HG02678 (cell line): ENCODE data around the gene SH3RF3.

ENCODE experiments used
- ATAC-seq: cut with Tn5 transposase; IDR thresholded peaks from one replicate; pipeline ENCODE4 v1.9.1; 2021; ENCODE audit warnings: mild to moderate bottlenecking, moderate library complexity; ENCODE audit not compliant: unreplicated experiment

SH3RF3 gene

DNA sequence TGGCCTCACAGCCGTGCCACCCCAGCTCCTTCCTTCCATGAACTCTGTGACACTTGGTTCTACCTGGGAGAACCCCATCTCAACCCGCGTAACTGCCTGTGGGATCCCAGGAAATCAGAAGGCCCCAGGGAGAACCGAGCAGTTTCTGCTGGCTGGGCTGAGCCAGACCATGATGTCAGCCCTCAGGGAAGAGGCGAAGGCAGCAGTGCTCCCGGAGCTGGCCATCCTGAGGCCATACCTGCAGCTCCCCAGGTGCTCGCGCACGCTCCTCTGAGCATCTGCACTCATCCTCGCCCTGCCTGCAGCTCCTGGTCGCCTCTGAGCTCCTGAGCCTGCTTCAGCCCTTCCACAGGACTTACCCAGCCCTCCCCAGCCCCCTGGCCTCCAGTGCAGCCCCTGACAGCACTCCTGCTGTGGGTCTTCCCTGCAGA lies 298.7 kb downstream of the SH3RF3 start:
- no peak for ATAC-seq

DNA sequence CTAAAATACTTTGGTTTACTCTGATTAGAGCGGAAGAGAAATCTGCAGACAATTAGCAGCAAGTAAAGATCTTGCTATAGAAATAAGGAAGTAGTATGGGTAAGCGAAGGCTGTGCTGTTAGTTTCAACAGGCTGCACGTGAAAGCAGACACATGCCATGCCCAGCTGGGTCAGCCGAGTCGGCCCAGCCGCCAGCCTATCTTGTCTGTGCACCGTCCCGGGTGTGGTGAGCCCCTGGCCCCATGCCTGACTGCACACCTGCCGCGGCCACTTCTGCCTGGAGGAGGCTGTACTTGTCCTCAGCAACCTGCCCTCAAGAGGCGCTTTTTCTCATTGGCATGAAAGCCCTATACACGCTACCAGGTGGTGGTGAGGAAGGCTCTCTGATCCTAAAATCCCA lies 299.3 kb downstream of the SH3RF3 start:
- ATAC-seq = no peak

DNA sequence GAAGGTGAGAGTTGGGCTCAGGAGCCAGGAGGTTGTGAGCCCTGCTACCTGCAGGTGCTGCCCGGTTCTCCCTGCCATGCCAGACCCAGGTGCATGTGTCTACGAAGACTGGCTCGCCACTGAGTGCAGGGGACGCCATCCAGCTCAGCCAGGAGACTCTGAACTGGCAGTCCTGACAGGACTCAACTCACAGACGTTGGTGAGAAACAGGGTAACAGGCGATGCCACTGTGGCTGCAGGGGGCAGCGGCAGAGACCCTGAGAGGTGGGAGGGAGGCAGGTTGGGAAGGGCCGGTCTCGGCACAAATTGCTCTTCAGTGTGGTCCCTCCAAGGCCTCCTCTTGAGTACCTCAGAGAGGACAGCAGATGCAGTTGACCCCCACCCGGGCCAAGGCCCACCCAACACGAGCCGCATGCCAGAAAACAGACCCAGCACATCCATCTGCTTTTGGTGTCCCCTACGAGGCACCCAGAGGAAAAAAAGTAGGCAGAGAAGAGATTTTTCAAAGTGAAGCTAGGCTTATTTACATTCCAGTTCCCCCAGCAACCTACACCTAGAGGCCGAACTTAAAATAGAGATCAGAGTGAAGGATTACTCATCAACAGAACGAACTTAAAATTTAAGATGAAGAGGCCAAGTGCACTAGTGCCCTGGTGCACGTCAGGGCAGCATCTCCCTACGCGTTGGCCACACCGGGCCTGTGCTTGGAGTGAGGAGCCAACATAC lies 300.0 kb downstream of the SH3RF3 start:
- no peak for ATAC-seq

DNA sequence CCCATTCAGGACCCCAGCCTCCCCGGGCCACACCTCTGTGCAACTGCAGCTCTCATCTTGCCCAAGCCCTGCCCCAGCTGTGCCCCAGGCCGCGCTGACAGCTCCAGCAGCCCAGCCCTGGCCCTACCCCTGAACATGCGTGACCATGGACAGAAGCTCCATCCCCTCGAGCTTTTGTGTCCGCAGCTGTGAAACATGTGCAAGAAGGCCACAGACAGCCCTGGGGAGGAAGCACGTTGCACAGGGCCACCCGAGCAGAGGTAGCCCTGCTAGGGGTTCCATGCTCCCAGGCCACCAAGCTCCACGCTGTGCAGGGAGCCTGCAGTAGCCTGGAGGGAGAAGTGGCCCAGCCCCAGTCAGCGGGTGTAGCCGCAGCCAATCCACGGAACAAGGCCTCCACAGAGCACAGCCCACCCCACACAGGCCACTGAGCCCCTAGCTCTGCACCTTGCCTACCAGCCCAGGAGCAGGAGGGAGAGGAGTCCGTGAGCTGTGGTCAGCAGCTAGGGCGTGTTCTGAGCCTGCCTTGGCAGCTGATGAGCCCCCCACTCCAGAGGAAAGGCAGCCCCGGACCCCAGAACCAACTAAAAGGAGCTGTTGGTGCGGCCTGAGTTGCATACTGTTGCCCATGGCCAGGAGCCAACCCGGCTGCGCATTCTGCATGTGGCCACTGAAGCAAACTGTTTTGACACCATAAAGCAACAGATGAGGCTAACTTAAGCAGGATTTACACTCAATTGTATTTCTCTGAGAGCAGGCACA lies 300.7 kb downstream of the SH3RF3 start:
- ATAC-seq = no peak

DNA sequence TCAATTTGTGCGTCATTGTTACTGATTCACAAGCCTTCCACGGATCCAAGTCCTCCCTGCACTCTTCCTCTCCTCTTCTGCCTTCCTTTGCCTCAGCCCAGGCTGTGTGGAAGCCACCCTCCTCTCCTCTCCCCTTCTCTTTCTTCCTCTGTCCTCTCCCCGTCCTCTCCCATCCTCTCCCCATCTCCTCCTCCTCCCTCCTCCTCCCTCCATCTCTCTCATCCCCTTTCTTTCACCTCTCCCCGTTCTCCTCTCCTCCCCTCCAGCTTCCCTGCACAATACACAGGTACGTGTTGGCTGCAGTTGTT lies 301.3 kb downstream of the SH3RF3 start:
- no peak for ATAC-seq

DNA sequence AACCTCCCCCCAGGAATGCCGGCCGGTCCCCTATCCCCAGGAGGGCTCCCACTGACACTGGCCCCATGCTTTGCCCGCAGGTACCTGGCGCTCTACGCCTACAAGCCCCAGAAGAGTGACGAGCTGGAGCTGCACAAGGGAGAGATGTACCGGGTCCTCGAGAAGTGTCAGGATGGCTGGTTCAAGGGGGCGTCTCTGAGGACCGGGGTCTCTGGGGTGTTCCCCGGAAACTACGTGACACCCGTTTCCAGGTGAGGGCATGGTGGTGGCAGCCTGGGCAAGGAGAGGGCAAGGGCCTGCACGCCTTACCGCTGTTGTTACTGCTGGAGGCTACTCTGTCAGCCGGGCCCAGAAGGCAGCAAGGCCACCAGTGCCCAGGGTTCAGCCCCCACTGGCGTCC lies 303.4 kb downstream of the SH3RF3 start:
- ATAC-seq = no peak

DNA sequence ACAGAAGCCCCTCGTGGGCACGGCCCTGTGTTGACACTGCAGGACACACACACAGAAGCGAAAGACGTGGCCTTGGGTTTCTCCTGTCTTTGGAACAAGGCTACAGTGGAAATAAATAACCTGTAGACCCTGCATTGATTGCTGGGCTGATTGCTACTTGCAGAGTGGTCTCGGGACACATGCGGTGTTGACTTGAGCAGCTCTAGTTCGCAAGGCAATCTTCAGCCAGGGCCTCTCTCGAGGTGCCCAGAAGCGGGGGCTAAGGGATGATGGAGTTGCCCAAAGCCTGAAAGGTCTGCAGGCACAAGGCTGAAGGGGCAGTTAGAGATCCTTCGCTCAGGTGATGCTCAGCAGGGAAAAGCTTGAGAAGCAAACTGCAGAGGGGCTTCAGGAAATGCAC lies 304.5 kb downstream of the SH3RF3 start:
- ATAC-seq = no peak

DNA sequence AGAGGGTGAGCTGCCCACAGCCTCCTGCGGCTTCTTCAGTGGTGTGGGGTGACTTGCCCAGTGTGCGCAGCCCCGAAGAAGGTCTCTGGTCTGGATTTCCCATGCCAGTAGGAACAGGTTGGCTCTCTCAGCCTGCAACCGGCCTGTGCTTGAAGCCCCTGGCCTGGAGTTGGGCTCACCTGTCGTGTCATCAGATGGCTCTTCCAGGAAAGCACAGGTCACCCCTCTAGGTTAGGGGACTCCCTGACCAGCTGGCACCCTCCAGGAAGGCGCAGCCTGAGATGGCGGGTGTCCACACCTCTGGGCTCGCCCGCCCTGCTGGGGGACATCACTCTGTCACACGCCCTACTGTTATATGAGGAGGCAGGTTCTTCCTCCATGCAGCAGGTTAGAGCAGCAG lies 304.9 kb downstream of the SH3RF3 start:
- no peak for ATAC-seq

DNA sequence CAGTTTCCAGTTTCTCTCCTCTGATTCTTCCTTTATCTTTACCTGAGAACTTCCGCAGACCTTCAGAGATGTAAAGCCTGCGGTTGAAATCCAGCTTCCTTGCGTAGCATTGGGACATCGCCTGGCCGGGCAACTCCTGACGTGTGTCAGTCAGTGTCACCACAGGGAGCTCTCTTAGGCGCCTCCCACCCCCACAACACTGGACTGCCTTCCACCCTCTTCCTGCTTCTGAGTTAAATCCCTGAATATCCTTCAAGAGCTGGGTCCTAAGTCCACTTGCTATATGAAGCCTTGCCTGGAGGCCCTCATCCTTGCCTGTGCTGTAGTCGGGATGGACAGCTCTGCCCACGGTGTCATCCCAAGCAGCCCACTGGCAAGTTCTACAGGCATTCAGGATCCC lies 305.3 kb downstream of the SH3RF3 start:
- no peak for ATAC-seq

DNA sequence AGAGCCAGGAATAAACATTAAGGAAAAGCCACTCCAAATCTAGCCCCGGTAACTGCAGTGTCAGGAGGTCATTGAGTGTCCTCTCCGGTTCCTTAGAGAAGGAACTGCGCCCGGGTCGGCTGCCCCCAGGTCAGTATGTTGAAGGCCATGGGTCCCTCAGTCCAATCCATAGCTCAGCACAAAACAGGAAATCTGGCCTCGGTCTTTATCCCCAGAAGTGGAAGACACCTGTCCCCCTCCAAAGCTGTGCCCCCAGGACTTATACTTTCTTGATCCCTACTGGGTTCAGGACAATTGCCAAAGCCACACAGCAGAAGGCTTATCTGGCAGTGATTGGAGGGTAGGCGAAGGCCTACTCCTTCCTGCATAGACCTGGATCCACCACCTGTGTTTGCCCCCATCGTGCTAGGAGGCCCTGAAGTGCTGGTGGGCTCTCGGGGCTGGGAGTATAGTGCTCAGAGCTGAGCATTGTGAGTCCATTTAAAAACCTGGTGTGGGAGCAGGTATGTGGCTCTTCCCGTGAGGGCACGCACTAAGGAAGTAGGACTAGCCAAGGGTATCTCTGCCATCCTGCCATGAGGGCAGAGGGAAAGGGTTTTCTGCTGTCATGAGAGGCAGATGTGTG lies 306.2 kb downstream of the SH3RF3 start:
- ATAC-seq = no peak

DNA sequence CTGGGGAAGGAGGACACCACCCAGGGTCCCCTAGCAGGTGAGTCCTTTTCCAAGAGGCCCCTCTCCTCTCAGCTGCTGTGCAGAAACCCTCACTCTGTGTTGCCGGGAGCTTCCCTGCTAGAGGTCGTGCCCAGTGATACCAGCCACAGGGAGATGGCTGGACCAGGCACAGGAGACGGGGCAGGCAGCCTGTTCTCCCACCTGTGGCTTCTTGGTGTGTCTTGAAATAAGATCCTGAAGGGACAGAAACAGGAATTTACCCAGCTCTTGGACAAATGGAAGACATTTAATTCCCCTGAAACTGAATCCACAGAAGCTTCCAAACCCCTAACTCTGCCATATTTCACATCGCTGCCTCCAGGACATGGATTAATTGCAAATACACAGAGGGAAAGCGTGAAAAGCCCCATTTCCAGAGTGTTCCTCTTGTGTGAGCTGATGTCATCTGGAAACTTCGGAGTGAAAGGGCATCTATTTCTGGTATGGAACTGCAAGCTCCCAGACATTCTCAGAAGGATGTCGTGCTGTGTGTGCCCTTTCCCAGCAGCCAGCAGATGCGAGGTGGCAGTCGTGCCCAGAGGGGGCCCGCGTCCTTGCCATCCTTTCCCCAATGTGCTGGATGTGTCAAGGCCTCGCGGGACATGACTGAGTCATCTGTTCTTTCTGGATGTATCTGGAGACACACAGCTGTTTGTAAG lies 307.0 kb downstream of the SH3RF3 start:
- no peak for ATAC-seq

DNA sequence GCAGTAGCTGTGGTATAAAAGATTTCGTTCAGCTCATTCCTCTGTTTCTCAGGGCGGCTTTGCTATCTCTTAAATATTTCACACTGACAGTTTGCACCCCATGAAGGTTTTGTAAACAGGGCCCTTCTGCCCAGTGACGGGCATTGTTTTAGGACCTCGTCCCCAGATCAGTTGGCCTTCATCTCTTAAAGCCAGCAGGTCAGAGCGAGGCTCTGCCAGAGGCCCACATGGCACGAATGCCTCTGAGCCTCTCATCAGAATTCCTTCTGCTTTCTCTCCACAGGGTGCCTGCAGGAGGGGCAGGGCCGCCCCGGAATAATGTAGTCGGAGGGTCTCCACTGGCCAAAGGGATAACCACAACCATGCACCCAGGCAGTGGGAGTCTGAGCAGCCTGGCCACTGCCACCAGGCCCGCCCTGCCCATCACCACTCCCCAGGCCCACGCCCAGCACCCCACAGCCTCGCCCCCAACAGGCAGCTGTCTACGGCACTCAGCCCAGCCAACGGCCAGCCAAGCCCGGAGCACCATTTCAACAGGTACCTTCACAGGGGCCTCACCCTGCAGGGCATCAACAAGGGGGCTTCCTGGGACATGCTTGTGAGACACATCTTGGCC lies 307.7 kb downstream of the SH3RF3 start:
- ATAC-seq = no peak

DNA sequence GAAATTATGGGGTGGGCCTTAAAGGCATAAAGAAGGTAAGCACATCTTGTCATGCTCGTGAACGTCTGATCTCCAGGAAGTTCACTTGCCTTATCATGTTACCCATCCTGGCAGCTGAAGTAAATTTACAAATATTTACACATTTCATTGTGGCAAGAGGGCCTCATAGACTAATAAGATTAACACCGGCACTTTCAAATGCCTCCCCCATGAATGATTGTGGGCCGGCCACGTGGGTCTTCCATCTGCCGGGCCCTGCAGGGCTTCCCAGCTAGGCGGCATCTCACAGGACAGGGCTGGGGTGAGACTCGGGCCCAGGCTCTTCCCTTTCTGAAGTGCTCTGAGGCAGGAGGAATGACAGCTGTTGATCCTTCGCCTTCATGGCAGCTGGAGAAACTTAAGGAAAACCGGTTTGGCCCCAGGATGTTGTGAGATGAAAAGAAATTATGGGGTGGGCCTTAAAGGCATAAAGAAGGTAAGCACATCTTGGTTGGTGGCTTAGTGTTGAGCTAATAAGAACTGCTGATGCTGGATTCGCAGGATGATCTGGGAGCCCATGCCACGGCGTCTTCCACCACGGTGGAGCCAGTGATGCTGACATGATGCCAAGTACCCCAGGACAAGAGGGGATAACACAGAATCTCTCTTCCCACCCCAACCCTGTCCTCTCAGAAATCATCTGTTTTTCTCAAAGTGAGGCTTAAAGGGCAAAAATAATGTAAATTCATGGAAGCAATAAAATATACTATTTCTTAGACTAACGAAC lies 308.5 kb downstream of the SH3RF3 start:
- ATAC-seq = no peak

DNA sequence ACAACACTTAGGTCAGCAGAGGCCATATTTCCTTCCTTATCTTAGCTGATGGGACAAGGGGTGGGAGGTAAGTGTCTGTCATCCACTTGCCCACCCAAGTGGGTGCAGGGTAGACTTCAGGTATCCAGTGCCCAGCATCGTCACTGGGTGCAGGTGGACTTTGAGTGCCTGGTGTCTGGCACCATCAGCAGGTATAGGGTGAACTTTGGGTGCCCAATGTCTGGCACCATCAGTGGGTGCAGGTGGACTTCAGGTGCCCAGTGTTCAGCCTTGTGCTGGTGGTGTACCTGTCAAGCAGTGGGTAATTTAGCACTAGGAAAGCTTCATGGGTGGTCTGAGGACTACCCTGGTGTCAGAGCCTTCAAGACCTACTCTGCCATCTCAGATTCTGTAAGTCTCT lies 309.1 kb downstream of the SH3RF3 start:
- no peak for ATAC-seq

DNA sequence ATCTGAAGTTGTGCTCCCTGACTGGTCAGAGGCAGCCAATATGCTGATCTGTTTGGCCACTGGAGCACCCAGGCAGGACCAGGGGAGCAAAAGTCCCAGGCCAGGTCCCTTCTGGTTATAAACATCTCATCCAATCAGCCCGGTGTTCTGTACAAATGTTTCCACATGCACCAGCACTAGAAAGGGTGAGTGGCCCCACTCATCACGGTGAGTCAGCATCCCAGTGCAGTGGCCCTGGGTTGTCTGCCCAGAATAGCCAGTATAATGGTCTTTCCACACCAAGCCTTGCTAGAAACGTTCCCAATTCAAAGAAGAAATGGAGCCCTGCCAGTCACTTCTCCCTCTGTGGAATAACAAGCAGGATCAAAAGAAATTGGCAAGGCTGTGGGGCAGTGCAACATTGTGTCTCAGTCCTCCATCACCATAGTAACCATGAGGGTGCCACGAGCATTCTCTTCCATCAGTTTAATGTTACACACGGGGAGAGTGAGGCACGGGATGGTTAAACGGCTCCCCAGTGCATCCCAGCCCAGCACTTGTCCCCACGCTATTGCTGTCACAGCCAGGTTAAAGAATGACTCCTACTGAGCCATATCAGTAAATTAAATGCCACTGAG lies 309.9 kb downstream of the SH3RF3 start:
- ATAC-seq = no peak

DNA sequence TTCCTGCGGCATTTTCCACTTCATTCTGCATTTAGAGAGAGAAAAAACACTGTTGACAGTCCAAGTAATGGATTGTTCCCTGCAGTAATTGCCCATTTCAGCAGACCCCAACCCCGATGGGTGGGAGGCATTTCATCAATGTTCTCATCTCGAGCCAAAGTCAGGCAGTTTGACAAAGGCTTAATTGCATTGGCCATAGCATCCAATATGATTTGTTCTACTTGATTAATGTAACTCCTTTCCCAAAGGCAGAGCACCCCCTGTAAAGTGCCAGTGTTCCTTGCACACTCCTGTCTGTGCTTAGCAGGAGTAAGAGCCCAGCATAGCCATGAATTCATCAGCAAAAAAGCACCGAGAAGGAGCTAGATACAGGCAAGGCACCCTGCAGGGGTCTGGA lies 310.4 kb downstream of the SH3RF3 start:
- no peak for ATAC-seq

DNA sequence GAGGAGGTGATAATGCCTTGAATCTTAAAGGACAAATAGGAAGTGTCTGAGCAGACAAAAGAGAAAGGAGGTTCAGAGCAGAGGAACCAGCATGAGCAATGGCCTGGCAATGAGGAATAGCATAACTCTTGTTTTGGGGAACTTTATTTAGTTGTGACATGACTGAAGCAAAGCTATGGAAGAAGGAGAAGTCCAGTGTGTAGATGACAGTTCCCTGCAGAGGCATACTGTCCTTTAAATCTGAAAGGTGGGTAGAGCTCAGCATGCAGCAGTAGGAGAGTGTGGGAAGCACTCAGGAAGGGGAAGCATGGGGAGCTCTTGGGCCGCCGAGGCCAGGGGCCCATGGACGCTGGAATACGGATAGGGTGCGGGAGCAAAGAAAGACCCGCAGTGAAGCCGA lies 311.0 kb downstream of the SH3RF3 start:
- no peak for ATAC-seq

DNA sequence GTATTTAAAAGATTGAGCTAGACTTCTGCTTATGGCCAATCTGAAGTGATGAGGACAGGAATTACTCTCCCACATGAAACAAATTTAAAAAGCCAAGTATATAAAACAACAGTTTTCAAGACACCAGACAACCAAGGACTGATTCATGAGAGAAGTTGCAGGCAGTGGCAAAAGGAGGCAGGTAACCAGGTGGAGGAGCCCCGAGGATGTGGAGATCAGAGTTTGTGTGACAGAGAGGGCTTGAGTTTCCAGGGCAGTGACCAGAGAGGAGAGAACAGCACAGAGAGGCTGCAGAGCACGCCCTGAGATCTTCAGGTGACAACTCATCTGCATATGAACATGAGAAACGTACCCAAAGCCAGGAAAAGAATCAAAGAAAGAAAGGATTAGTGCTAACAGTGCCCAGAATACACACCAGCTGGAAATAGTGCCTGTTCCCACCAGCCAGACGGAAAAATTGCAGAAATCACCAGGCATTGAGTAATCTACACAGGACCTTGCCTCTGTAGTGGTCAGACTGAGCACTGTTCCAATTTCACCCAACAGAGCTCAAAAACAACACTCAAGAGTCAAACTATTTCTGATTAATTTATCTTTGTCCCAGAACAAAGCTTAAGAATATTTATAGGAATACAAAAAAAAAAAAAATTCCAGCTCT lies 311.6 kb downstream of the SH3RF3 start:
- ATAC-seq = no peak

DNA sequence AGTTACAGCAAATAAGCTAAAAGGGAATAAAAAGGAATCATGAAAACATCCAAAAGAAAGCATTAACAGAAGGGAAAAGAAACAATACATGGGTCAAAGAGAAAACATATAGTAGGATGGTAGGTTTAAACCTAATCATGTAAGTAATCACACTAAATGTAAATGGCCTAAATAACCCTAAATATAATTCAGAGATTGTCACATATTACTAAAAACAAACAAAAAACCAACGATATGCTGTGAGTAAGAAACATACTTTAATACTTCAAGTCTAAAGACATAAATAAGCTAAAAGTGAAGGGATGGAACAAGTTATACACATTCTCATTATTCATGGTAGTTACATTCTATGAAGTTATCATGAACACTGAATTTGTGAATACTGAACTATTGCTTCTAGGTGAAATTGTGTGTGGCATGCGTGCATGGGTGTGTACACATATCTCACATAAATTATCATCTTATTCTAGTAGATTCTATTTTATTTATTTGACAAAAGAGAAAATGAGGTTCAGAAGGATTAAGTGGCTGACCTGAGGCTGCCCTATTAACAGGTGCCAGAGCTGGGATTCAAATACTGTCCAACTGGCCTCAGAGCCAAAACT lies 313.8 kb downstream of the SH3RF3 start:
- no peak for ATAC-seq
